ENCODE results near the gene ESYT1.
"Not testable (repeated sequence)": the region's sequence is repeated elsewhere in the genome, so short reads cannot be mapped to it uniquely, and the experiment has no call there.

DNA sequence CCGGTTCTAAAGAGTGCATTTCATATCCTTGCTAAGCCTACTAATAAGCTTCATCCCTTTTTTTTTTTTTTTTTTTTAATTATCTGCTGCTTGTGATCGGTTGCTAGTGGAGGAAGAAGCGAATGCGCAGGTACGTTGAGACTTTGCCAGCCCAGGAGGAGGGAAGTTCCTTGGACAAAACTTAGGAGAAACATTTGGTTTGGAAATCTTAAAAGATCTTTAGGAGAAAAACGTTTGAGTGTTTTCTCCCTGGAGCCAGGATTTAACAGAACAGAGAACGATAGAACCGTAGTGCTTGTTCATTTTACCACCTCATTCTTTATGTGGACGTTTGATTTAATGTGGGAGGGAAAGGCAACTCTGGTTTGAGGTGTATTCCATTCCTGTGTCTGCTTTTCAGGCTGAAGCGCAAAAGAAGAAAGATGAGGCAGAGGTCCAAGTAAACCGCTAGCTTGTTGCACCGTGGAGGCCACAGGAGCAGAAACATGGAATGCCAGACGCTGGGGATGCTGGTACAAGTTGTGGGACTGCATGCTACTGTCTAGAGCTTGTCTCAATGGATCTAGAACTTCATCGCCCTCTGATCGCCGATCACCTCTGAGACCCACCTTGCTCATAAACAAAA, 10.9 kb upstream of the ESYT1 start:
- not testable (repeated sequence) for TF ChIP-seq POLR2A, POLR2AphosphoS5, EP300 (IDR thresholded peaks at IDR 0.05)
- TF ChIP-seq, protein P1, sequence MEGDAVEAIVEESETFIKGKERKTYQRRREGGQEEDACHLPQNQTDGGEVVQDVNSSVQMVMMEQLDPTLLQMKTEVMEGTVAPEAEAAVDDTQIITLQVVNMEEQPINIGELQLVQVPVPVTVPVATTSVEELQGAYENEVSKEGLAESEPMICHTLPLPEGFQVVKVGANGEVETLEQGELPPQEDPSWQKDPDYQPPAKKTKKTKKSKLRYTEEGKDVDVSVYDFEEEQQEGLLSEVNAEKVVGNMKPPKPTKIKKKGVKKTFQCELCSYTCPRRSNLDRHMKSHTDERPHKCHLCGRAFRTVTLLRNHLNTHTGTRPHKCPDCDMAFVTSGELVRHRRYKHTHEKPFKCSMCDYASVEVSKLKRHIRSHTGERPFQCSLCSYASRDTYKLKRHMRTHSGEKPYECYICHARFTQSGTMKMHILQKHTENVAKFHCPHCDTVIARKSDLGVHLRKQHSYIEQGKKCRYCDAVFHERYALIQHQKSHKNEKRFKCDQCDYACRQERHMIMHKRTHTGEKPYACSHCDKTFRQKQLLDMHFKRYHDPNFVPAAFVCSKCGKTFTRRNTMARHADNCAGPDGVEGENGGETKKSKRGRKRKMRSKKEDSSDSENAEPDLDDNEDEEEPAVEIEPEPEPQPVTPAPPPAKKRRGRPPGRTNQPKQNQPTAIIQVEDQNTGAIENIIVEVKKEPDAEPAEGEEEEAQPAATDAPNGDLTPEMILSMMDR (IDR thresholded peaks at IDR 0.05), result not testable (repeated sequence)
